ENCODE results near the gene ADAMTS6.

GRCh38 chr5:65248896-65249295 lies 232.8 kb downstream of the ADAMTS6 start:
- TF ChIP-seq PREB (CRISPR knock-in tag; IDR thresholded peaks at IDR 0.05; ENCODE audit: borderline replicate concordance) (no peak), ZBTB43 (CRISPR knock-in tag; IDR thresholded peaks at IDR 0.05) (no peak)
